GM13977 (cell line): ENCODE data around the gene ITCH.
"Not testable (repeated sequence)": the region's sequence is repeated elsewhere in the genome, so short reads cannot be mapped to it uniquely, and the experiment has no call there.

Source experiments
- DNase-seq: peaks from one replicate; pipeline ENCODE4 v3.0.0; 2012; ENCODE audit warnings: low spot score
- in situ Hi-C: fragments of 300-500 bp; cut with MboI; formaldehyde crosslinking; loops from one replicate; pipeline ENCODE4 v1.12.0; 2022; ENCODE audit warnings: low sequenced_read_pairs, low pct_unique_long_range_greater_than_20kb, mixed read lengths, inconsistent platforms; ENCODE audit not compliant: unreplicated experiment
- TF ChIP-seq, protein P1 (sequence below): IDR thresholded peaks from 2 replicates; pipeline ENCODE4 v1.5.1; 2012; ENCODE audit warnings: mild to moderate bottlenecking, control low read depth; ENCODE audit not compliant: insufficient read depth; ENCODE audit errors: extremely low read depth, missing control alignments

ITCH gene

DNA sequence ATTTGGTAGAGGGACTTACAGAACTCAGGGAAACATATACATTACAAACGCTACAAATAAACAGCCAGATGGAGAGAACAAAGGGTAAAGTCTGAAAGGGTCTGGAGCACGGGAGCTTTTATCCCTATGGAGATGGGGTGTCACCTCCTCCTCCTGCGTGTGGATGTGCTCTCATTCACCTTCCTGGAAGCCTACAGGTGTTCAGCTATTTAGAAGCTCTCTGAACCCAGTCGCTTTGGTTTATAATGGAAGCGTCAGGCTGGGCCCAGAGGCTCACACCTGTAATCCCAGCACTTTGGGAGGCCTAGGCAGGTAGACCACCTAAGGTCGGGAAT is 17.7 kb upstream of the ITCH start:
- no peak for DNase-seq
- in situ Hi-C loops = no loop called here
- TF ChIP-seq, protein P1, sequence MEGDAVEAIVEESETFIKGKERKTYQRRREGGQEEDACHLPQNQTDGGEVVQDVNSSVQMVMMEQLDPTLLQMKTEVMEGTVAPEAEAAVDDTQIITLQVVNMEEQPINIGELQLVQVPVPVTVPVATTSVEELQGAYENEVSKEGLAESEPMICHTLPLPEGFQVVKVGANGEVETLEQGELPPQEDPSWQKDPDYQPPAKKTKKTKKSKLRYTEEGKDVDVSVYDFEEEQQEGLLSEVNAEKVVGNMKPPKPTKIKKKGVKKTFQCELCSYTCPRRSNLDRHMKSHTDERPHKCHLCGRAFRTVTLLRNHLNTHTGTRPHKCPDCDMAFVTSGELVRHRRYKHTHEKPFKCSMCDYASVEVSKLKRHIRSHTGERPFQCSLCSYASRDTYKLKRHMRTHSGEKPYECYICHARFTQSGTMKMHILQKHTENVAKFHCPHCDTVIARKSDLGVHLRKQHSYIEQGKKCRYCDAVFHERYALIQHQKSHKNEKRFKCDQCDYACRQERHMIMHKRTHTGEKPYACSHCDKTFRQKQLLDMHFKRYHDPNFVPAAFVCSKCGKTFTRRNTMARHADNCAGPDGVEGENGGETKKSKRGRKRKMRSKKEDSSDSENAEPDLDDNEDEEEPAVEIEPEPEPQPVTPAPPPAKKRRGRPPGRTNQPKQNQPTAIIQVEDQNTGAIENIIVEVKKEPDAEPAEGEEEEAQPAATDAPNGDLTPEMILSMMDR = no peak

GRCh38 chr20:34345839-34346532 is 17.1 kb upstream of the ITCH start:
- in situ Hi-C loops, DNase-seq: not testable (repeated sequence)

DNA sequence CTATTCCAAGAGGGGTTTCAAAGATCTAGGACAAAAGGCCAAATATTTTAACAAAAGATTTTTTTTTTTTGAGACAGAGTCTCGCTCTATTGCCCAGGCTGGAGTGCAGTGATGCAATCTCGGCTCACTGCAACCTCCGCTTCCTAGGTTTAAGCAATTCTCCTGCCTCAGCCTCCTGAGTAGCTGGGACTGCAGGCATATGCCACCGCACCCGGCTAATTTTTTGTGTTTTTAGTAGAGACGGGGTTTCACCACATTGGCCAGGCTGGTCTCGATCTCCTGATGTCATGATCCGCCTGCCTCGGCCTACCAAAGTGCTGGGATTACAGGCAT is 16.6 kb upstream of the ITCH start:
- in situ Hi-C loops, DNase-seq: not testable (repeated sequence)

GRCh38 chr20:34347571-34347970 is 15.5 kb upstream of the ITCH start:
- no peak for DNase-seq
- in situ Hi-C loops = no loop called here
- TF ChIP-seq, protein P1 = no peak

- DNase-seq = no peak
- in situ Hi-C loops = no loop called here
- TF ChIP-seq, protein P1 = no peak
Measured at GRCh38 chr20:34350095-34350494, 13.0 kb upstream of the ITCH start.

- in situ Hi-C loops, DNase-seq: not testable (repeated sequence)
Measured at GRCh38 chr20:34353467-34353866, 9.6 kb upstream of the ITCH start.

DNA sequence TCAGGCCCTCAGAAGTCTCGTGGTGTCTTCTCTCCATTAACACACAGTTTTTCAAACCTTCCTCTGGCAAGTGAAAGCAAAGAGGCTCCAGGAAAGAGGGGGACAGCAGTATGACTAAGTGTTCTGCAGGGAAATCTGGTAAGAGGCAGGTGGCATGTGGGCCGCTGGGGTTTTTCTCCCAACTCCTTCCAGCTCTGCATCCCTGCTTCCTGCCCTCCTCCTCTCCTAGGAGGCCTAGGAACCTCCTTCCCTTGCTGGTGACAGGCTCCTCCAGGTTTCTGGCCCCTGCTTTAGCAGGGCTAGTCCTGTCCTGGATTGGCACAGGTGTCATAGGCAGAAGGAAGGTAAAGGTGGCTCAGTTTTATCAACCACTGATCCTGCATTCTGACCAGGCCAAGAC is 7.6 kb upstream of the ITCH start:
- DNase-seq = no peak
- TF ChIP-seq, protein P1 = no peak
- in situ Hi-C loops = no loop called here

DNA sequence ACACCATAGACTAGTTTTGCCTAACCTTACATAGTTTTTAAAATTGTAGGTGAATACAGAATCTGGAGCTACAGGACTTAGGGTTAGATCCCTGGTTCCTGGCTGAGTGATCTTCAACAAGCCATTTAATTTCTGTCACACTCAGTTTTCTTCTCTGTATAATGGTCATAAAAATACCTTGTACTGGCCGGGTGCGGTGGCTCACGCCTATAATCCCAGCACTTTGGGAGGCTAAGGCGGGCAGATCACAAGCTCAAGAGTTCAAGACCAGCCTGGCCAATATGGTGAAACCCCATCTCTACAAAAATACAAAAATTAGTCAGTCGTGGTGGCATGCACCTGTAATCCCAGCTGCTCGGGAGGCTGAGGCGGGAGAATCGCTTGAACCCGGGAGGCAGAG is 3.3 kb upstream of the ITCH start:
- DNase-seq, in situ Hi-C loops: not testable (repeated sequence)

GRCh38 chr20:34362502-34363061 is 491 bp upstream of the ITCH start:
- DNase-seq = no peak
- TF ChIP-seq, protein P1 = no peak
- in situ Hi-C loops = no loop called here
